Neural cell (in vitro differentiated cells): ENCODE data around the gene MYO5C. TPM values are rescaled to one million over a fixed set of nuclear protein-coding genes. Genes with fewer than 3 reads are reported as not detected.

Source experiments
- H2AFZ ChIP-seq: fragments of 200-600, 300-800 bp; sonication (generic), shearing (Covaris generic); 2 replicates; pipeline ENCODE4 v1.6.0; 2014; ENCODE audit warnings: low read depth, mild to moderate bottlenecking, antibody characterized with exemption, low read length, moderate library complexity
- H3F3A ChIP-seq: fragments of 200-600 bp; shearing (Covaris generic); 2 replicates; pipeline ENCODE4 v1.6.1; 2016; ENCODE audit warnings: mild to moderate bottlenecking, moderate library complexity, mixed read lengths, antibody characterized with exemption, low read length; ENCODE audit not compliant: insufficient read depth, poor library complexity, severe bottlenecking
- H3K27ac ChIP-seq: fragments of 200-600, 300-800 bp; sonication (generic), shearing (Covaris generic); 2 replicates; pipeline ENCODE4 v1.5.1; 2014; ENCODE audit warnings: mild to moderate bottlenecking, low read length, moderate library complexity
- H3K27me3 ChIP-seq: fragments of 300-800, 200-600 bp; sonication (generic), shearing (Covaris generic); 2 replicates; pipeline ENCODE4 v1.6.0; 2014; ENCODE audit warnings: mild to moderate bottlenecking, low read depth, low read length, moderate library complexity; ENCODE audit not compliant: insufficient read depth
- H3K36me3 ChIP-seq: fragments of 300-800, 200-600 bp; sonication (generic), shearing (Covaris generic); 2 replicates; pipeline ENCODE4 v1.5.1; 2014; ENCODE audit warnings: mild to moderate bottlenecking, antibody characterized with exemption, low read length, moderate library complexity; ENCODE audit not compliant: insufficient read depth
- H3K4me2 ChIP-seq: fragments of 300-800, 200-600 bp; sonication (generic), shearing (Covaris generic); 2 replicates; pipeline ENCODE4 v1.6.0; 2014; ENCODE audit warnings: mild to moderate bottlenecking, low read length
- H3K4me3 ChIP-seq: fragments of 300-800, 200-600 bp; sonication (generic), shearing (Covaris generic); 2 replicates; pipeline ENCODE4 v1.5.1; 2014; ENCODE audit warnings: mild to moderate bottlenecking, low read length, moderate library complexity
- H3K79me2 ChIP-seq: fragments of 200-600 bp; shearing (Covaris generic); replicated peaks from 2 replicates; pipeline ENCODE4 v1.6.0; 2014; ENCODE audit warnings: mild to moderate bottlenecking, low read length, moderate library complexity; ENCODE audit not compliant: insufficient read depth
- H3K9ac ChIP-seq: fragments of 300-800, 200-600 bp; sonication (generic), shearing (Covaris generic); 2 replicates; pipeline ENCODE4 v1.6.1; 2016; ENCODE audit warnings: mild to moderate bottlenecking, low read length, mixed read lengths
- H3K9me2 ChIP-seq: fragments of 200-600 bp; shearing (Covaris generic); 2 replicates; pipeline ENCODE4 v1.6.1; 2016; ENCODE audit warnings: mild to moderate bottlenecking, low read length, mixed read lengths; ENCODE audit not compliant: insufficient read depth
- H3K9me3 ChIP-seq: fragments of 200-600, 300-800 bp; sonication (generic), shearing (Covaris generic); 2 replicates; pipeline ENCODE4 v1.6.1; 2016; ENCODE audit warnings: mild to moderate bottlenecking, mixed run types, low read length, moderate library complexity, mixed read lengths
- H4K20me1 ChIP-seq: fragments of 200-600 bp; shearing (Covaris generic); 2 replicates; pipeline ENCODE4 v1.6.1; 2016; ENCODE audit warnings: mild to moderate bottlenecking, mixed run types; ENCODE audit not compliant: insufficient read depth
- CTCF ChIP-seq: fragments of 450-650 bp; IDR thresholded peaks from 2 replicates; pipeline ENCODE4 v1.5.1; 2014; ENCODE audit warnings: antibody characterized with exemption, mild to moderate bottlenecking, moderate library complexity; ENCODE audit not compliant: poor library complexity, severe bottlenecking
- EP300 ChIP-seq: fragments of 450-650 bp; conservative IDR thresholded peaks from 2 replicates; pipeline ENCODE4 v1.6.1; 2014; ENCODE audit warnings: antibody characterized with exemption, mild to moderate bottlenecking, moderate library complexity; ENCODE audit not compliant: poor library complexity, severe bottlenecking
- EZH2 ChIP-seq: fragments of 200-600, 300-800 bp; shearing (Covaris generic), sonication (generic); IDR thresholded peaks from 2 replicates; pipeline ENCODE4 v1.6.1; 2014; ENCODE audit warnings: antibody characterized with exemption, low read length, borderline replicate concordance, mild to moderate bottlenecking; ENCODE audit not compliant: insufficient read depth, poor library complexity, severe bottlenecking
- MXI1 ChIP-seq: fragments of 450-650 bp; conservative IDR thresholded peaks from 2 replicates; pipeline ENCODE4 v1.6.1; 2014; ENCODE audit warnings: antibody characterized with exemption, mild to moderate bottlenecking; ENCODE audit not compliant: poor library complexity, severe bottlenecking
- POLR2AphosphoS5 ChIP-seq: IDR thresholded peaks from 2 replicates; pipeline ENCODE4 v1.6.1; 2012
- RAD21 ChIP-seq: fragments of 450-650 bp; conservative IDR thresholded peaks from 2 replicates; pipeline ENCODE4 v1.6.1; 2014; ENCODE audit warnings: antibody characterized with exemption, mild to moderate bottlenecking, moderate library complexity
- SMC3 ChIP-seq: fragments of 450-650 bp; conservative IDR thresholded peaks from 2 replicates; pipeline ENCODE4 v1.6.1; 2014; ENCODE audit warnings: antibody characterized with exemption, mild to moderate bottlenecking, moderate library complexity; ENCODE audit not compliant: poor library complexity
- TAF1 ChIP-seq: IDR thresholded peaks from 2 replicates; pipeline ENCODE4 v1.6.1; 2012; ENCODE audit warnings: low read depth
- polyA plus RNA-seq: library from polyadenylated mRNA; depleted of rRNA; stranded (reverse); fragments of >200 nt; gene quantifications from 2 replicates; pipeline ENCODE4 v1.2.3, GENCODE V29; 2014
- TF ChIP-seq, protein P1 (sequence below): IDR thresholded peaks from 2 replicates; pipeline ENCODE4 v1.6.1; 2012; ENCODE audit warnings: borderline replicate concordance

Gene MYO5C
- polyA plus RNA-seq, 1 donor from 2014 or later, result 0.77 TPM

GRCh38 chr15:52234596-52235541 lies 60.7 kb downstream of the MYO5C start:
- Histone ChIP-seq H3K9me3 (no peaks in the 10 kb centered on the region), H3K9me2 (no peaks in the 10 kb centered on the region), H4K20me1 (no peaks in the 10 kb centered on the region), H3K27ac (no peak overlapping the region), H3K9ac (no peak overlapping the region), H3K4me2 (no peak overlapping the region), H3K27me3 (no peaks in the 10 kb centered on the region), H3K79me2 (no peaks in the 10 kb centered on the region), H2AFZ (no peak overlapping the region), H3K36me3 (no peaks in the 10 kb centered on the region), H3F3A (no peaks in the 10 kb centered on the region), H3K4me3 (no peak overlapping the region)
- TF ChIP-seq EP300 (no peak), POLR2AphosphoS5 (no peak), TAF1 (no peak), CTCF (no peak), MXI1 (no peak), EZH2 (no peak), SMC3 (no peak), RAD21 (no peak)
- TF ChIP-seq, protein P1, sequence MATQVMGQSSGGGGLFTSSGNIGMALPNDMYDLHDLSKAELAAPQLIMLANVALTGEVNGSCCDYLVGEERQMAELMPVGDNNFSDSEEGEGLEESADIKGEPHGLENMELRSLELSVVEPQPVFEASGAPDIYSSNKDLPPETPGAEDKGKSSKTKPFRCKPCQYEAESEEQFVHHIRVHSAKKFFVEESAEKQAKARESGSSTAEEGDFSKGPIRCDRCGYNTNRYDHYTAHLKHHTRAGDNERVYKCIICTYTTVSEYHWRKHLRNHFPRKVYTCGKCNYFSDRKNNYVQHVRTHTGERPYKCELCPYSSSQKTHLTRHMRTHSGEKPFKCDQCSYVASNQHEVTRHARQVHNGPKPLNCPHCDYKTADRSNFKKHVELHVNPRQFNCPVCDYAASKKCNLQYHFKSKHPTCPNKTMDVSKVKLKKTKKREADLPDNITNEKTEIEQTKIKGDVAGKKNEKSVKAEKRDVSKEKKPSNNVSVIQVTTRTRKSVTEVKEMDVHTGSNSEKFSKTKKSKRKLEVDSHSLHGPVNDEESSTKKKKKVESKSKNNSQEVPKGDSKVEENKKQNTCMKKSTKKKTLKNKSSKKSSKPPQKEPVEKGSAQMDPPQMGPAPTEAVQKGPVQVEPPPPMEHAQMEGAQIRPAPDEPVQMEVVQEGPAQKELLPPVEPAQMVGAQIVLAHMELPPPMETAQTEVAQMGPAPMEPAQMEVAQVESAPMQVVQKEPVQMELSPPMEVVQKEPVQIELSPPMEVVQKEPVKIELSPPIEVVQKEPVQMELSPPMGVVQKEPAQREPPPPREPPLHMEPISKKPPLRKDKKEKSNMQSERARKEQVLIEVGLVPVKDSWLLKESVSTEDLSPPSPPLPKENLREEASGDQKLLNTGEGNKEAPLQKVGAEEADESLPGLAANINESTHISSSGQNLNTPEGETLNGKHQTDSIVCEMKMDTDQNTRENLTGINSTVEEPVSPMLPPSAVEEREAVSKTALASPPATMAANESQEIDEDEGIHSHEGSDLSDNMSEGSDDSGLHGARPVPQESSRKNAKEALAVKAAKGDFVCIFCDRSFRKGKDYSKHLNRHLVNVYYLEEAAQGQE, result no peak

- Histone ChIP-seq H3K9ac (no peak overlapping the region), H3K4me2 (no peak overlapping the region), H3K27me3 (no peaks in the 10 kb centered on the region), H3K4me3 (no peak overlapping the region), H3K27ac (no peak overlapping the region), H3F3A (no peaks in the 10 kb centered on the region), H4K20me1 (no peaks in the 10 kb centered on the region), H3K79me2 (no peaks in the 10 kb centered on the region), H3K9me2 (no peaks in the 10 kb centered on the region), H3K9me3 (no peaks in the 10 kb centered on the region), H2AFZ (no peak overlapping the region), H3K36me3 (no peaks in the 10 kb centered on the region)
- TF ChIP-seq CTCF (no peak), EZH2 (no peak), POLR2AphosphoS5 (no peak), TAF1 (no peak), SMC3 (no peak)
- TF ChIP-seq, protein P1, result no peak
Observed at GRCh38 chr15:52233405-52233804, 62.2 kb downstream of the MYO5C start.
